SHP77 (cell line): ENCODE data around the gene SLC25A13.
"Not testable (repeated sequence)": the region's sequence is repeated elsewhere in the genome, so short reads cannot be mapped to it uniquely, and the experiment has no call there.

Source experiments
- DNase-seq, 2 experiments: peaks; one replicate each; lab custom pipeline; 2025; lab: John Stamatoyannopoulos, UW

Gene SLC25A13, protein sequence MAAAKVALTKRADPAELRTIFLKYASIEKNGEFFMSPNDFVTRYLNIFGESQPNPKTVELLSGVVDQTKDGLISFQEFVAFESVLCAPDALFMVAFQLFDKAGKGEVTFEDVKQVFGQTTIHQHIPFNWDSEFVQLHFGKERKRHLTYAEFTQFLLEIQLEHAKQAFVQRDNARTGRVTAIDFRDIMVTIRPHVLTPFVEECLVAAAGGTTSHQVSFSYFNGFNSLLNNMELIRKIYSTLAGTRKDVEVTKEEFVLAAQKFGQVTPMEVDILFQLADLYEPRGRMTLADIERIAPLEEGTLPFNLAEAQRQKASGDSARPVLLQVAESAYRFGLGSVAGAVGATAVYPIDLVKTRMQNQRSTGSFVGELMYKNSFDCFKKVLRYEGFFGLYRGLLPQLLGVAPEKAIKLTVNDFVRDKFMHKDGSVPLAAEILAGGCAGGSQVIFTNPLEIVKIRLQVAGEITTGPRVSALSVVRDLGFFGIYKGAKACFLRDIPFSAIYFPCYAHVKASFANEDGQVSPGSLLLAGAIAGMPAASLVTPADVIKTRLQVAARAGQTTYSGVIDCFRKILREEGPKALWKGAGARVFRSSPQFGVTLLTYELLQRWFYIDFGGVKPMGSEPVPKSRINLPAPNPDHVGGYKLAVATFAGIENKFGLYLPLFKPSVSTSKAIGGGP

DNA sequence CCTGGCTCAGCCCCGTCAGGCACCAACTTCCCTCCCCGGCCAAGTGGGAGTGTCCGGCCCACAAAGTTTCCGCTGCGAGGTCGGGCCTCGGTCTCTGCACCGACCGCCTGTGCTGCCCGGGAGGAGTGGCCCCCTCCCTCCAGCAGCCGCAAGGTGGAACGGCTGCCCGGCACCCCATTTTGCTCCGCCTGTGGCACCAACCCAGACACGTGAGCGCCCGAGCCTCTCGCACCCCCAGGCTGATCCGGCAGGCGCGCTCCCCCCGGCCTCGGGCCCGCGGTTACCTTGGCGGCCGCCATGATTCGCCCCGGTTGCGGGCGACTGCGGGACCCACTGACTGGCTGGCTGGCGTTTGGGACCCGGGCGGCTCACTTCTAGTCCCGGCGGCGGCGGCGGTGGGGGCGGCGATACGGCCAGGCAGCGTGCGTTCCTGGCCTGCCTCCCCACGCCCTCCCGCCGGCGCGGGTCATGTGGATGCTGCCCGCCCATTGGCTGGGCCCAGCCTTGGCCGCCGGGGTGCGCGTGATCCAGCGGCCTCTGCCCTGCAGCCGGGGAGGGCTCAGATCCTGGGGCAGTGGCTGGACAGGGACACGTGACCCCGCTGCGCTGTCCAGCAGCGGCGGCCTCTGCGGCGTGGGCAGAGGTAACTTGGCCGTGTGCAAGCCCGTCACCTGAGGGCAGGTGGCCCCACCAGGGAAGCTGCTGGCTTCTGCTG, at the start of gene SLC25A13:
Gene SLC25A13 (minus strand): TSS at position 441 of the 715 bp plus-strand sequence. CDS start 142 bp downstream, at position 299.
- DNase-seq, result peak; percentile 48 to 78

DNA sequence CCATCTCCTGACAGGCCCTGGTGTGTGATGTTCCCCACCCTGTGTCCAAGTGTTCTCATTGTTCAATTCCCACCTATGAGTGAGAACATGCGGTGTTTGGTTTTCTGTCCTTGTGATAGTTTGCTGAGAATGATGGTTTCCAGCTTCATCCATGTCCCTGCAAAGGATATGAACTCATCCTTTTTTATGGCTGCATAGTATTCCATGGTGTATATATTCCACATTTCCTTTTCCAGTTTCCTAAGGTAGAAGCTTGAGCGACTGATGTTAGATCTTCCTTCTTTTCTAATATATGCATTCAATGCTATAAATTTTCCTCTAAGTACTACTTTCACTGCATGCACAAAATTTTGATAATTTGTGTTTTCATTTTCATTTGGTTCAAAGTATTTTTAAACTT, 44.0 kb upstream of the SLC25A13 start:
- not testable (repeated sequence) for DNase-seq

DNA sequence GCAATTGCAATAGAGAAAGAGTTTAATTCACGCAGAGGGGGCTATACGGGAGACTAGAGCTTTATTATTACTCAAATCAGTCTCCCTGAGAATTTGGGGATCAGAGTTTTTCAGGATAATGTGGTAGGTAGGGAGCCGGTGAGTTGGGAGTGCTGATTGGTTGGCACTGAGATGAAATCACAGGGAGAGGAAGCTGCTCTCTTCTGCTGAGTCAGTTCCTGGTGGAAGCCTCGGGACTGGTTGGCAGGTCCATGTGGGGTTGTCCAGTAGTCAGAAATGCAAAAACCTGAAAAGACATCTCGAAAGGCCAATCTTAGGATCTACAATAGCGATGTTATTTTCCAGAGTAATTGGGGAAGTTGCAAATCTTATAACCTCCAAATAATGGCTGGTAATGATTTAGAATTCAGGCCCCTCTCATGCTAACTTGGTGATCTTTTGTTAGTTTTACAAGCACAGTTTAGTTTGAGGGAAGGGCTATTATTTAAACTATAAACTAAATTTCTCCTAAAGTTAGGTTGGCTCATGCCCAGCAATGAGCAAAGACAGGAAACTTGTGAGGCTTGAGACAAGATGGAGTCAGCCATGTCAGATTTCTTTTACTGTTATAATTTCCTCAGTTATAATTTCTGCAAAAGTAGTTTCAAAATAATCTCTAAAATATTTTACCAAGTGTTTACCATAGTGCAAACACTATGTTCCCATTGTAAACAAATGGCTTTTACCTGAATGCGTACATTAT, 39.4 kb upstream of the SLC25A13 start:
- no peak for DNase-seq

DNA sequence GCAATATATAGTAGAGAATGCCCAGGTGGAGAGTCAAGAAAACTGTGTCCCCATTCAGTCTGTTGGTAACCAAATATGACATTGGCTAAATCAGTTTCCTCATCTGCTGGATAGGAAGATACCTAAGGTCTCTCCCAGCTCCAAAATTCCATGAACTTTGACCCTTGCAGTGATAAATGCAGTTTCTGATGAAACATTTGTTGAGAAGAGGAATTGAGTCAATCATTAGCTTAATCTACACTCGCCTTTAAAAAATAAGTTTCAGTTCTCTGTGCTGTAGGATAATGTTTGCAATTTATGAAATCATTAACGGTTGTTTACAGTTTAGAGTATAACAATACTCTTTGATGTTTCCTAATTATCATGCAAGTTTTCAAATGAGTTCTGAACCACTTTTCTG, 38.0 kb upstream of the SLC25A13 start:
- no peak for DNase-seq

DNA sequence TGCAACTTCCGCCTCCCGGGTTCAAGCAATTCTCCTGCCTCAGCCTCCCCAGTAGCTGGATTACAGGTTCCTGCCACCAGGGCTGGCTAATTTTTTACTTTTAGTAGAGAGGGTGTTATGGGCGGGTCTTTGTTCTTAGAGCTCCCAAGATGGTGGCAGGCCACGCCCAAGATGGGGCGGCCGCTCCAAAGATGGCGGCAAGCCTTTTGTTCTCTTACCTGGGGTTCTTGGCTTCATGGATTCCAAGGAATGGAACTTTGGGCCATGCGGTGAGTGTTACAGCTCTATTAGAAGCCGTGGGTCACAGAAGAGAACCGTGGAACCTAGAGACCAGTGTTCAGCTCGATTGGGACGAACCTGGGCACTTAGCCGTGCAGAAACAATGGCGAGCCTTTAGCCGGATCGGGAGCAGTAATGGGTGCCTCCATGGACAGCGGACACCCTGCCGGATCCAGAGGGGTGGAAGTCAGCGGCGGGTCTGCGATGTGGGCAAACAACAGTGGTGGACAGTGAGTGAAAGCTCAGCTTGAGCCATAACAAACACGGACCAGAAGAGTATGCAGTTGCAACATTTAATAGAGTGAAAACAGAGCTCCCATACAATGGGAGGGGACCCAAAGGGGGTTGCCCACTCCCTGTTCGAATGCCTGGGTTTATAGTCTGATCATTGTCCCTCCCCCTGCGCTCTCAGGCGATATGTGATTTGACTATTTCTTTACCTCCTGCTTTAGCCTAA, 36.5 kb upstream of the SLC25A13 start:
- DNase-seq, result not testable (repeated sequence)

DNA sequence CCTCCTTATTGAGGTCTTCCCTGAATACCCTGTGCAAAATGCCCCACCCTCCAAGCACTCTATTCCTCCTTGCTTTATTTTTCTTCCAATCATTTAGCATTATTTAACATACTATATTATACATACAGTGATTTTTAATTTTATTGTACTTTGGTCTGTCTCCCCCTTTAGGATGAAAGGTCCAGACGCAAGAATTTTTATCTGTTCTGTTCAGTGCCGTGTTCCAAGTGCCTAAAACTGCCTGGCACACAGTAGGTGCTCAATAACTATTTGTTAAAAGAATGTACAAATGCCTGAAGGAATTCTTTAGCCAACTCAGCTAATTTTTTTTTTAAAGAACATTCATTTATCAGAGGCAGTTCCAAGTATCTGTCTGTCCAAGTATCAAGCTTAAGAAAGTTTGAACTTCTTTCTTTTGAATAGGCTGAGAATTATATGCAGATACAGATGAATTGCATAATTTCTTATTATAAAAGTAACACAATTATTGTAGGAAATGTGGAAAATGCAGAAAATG, 34.1 kb upstream of the SLC25A13 start:
- DNase-seq, result no peak

DNA sequence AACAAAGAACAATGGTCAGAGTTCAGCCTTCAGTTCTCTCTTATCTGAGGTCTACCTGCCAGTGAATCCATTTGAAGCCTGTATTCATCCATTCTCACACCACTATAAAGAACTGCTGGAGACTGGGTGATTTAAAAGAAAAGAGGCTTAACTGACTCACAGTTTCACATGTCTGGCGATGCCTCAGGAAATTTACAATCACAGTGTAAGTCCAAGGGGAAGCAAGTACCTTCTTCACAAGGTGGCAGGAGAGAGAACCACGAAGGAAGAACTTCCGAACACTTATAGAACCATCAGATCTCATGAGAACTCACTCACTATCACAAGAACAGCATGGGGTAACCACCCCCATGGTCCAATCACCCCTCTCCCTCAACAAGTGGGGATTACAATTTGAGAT, 33.0 kb upstream of the SLC25A13 start:
- no peak for DNase-seq

DNA sequence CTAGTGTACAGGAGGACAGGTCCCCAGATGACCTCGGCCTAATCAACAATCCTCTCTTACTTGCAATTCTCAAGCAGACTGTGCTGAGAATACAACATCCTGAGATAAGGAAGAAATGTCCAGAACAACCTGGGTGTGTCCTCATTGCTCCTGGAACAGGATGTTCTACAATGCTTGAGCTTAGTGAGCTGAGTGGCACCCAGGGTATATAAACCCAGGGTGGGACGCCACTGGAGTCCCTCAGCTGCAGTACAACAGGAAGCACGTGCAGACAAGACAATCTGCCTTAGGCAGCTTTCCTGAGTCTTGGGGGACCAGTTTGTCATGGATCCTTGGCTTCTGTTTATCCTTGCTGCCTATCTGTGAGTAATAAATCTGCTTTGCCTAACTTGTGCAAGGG, 27.7 kb upstream of the SLC25A13 start:
- no peak for DNase-seq

DNA sequence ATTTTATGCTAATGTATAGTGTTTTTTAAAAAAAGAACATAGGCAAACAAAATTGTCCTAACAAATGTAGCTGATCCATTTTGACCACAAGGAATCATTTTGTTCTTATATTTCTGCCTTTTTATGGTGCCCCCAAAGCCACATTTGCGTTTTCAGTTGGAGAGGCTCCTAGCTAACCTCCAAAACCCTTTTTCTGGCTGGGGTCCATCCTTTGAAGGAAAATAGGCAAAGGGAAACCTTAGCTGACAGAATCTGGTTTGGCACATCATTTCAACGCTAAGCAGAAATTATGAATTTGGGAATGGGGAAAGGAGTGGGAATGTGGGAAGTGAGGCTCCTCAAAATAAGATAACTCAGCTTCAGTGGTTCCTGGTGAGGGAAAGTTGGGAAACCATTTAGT, 25.6 kb upstream of the SLC25A13 start:
- no peak for DNase-seq

DNA sequence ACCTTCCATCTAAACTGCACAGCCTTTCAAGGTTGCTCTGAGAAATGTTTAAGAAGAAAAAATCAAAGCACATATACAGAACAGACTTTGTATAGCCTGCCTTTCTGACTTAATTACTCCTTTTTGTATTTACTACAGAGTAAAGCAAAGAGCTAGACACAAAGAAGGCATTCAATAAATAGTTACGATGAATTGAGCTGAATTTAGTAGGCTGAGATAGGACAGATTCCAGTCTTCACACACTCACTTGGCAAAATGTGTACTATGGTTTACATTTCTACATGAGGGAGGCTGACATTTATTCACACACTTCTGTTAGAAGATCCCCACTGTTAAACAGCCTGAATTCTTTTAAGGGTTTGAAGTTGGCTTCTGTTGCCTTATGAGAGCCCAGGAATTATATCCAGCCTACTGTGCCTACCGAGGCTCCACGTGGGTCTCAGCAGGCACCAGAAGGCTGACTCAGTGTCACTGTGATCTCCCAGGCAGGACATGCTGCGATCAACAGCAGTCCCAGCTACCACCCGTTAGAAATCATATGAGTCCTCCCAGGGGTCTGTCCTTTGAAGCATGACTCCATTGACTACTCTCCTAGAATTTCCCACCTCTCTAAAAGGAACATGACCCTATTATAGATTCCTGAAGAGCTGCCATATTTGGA, 24.5 kb upstream of the SLC25A13 start:
- DNase-seq, result no peak

DNA sequence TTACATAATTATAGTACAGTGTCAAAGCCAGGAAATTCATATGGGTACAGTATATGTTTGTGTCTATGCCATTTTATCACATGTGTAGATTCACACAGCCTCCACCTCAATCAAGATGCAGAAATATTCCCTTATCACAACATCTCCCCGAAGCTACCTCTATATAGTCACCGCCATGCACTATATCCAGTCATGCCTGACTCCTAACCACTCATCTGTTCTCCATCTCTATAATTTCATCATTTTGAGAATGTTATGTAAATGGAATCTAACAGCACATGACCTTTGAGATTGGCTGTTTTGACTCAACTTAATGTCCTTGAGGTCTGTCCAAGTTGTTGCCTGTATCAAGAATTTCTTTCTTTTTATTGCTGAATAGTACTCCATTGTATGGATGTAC, 22.3 kb upstream of the SLC25A13 start:
- DNase-seq, result no peak

DNA sequence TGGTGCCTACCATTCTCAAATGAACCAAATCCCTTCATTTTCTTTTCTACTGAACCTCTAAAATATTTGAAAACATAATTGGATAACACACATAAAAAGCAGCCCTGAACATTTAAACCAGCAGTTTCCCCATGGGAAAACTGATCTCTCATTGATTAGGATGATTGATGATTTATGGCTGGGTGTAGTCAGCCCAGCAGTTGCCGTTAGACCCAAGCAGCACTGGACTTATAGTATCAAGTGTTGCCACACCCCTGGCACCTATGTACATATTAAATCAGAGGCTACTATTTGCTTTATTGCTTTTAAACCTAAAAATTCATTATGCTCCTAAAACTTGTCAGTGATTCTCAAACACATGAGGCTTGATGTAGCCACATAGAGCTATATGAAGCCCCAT, 20.2 kb upstream of the SLC25A13 start:
- no peak for DNase-seq

DNA sequence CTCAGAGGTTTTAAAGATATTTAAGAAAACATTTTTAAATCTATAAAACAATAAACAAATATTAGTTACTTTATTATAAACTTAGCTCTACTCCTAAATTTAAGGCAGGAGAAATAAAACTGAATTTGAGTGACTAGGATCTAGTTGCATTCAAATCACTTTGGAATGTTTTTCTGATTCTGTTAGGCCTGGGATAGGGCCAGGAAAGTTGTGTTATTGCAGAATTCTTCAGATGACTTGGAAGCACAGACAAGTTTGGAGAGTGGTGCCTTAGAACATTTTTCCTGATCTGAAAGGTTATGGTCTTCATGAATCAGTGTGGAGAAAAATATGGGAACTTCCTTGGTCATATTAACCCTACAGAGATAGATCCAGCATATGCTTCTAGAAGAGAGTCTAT, 15.6 kb upstream of the SLC25A13 start:
- DNase-seq, result no peak

DNA sequence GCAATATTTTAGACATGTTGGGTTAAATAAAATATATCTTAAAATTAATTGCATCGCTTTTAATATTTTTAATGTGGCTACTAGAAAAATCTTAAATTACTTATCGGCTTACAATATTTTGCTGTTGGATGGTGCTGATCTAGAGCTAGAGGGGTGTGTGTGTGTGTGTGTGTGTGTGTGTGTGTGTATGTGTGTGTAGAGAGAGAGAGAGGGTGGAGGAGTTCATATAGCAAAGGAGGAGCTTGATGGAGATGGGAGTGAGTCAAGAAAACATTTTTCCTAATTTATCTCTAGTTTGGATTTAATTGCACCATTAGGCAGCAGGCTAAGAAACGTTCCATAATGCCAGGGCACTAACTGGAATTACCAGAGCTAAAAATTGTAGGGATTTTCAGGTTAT, 10.4 kb upstream of the SLC25A13 start:
- DNase-seq, result no peak

DNA sequence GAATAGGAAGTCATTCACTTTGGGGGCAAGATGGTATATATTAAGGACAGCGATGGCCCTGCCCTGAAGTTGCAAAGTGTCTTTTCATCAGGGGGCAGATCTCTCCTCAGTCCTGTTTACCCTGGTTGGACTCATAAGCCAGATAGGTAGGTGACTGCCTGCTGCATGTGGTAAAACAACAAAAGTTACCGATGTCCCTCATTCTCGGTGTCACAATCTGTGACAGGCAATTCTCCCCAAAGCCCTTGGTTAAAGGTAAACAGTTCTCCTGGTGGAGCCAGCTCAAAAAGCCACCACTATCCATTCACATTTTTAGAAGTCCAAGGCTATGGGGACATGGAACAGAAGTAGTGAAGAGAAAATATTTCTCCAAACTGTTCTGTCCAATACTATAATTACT, 9.9 kb upstream of the SLC25A13 start:
- no peak for DNase-seq

DNA sequence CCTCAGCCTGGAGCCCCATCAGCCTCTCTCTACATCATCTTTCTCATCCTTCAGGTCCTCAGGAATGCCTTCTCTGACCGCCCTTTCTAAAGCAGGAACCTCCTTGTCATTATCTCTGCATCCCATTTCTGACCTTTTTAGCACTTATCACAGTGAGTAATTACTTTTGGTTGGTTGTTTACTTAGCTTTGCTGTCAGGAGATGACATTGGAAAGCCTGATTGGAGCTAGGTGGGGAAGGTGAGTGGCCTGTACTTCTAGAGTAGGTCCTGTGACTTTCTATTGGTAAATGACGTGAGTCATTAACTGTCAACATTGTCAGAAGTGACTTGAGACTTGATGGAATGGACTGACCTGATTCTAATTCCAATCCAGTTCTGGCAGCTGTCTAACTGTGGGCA, 9.3 kb upstream of the SLC25A13 start:
- DNase-seq, result no peak

DNA sequence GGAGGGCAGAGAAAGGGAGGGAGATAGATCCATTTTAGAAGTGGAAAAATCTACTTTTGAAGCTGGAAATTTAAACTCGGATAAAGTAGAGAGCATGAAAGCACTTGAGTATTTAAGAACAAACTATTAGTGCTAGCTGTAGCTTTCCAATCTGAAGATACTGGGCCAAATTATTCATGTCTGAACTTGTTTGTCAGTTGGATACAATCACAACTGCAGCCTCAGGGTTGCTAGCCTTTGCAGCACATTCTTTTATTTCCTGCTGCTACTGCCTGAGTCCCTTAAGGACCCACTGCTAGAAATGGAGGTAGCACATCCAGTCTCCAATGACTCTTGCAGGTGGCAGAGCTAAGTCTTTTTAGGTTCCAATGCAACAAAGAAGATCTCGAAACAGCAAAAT, 8.3 kb upstream of the SLC25A13 start:
- DNase-seq, result no peak

DNA sequence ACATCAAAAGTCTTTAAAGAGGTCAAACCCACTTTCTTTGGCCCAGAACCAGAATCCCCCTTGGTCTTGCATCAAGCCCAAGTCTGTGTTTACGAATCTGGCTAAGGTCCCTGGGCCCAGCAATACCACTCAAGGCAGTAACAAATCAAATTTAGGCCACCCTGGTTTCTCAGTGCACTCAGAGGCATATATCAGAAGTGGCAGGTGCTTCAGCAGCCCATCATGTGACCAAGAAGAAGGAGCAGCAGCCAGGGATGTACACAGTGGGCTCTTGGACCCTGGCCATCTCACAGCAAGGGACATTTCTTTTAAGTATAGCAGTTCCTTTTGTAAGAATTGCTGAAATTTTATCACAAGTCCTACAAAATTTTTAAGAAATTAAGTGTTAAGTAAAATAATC, 7.3 kb upstream of the SLC25A13 start:
- no peak for DNase-seq

DNA sequence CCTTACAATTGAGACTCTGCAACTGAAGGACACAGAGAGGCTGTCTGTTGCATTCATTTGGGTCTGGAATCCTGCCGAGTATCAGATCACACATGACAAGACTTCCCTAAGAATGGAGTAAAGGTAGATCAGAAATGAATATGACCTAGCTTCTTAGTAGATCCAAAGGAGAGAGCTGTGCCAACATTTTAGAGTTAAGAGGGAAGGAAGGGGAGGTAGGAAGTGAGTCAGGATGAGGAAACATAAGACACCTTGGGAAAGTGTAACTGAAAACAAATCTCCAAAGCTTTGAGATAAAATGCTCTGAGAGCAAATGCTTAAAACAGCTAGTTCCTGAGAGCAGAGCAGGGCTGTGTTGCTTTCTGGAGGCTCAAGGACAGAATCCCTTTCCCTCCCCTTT, 6.1 kb upstream of the SLC25A13 start:
- no peak for DNase-seq

DNA sequence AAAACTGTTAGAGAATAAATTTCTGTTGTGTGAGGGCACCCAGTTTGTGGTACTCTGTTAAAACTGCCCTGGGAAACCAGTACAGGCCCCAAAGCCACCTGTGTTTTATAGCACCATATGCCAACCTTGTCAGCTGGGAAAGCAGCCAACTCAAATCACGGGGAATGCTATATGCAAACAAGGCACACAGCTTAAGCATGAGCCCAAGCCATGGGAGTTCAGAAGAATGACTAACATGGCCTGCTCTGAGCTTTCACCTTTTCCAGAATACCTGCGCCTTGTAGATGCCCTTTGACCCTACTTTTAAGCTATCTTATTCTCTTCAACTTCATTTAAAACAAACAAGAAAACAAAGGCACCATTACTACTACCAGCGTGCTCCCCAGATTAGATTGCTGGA, 5.5 kb upstream of the SLC25A13 start:
- peak; percentile 63 to 69 for DNase-seq

DNA sequence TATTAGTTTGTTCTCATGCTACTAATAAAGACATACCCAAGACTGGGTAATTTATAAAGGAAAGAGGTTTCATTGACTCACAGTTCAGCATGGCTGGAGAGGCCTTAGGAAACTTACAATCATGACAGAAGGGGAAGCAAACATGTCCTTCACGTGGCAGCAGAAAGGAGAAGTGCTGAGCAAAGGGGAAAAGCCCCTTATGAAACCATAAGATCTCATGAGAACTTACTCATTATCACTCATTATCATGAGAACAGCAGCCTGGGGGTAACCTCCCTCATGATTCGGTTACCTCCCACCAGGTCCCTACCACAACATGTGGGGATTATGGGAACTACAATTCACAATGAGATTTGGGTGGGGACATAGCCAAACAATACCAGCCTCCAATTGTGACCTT, 4.9 kb upstream of the SLC25A13 start:
- DNase-seq, result not testable (repeated sequence)
